DND-41 (cell line): ENCODE measurements around the gene YIPF1.

ENCODE experiments used
- CTCF ChIP-seq: IDR thresholded peaks from 2 replicates; pipeline ENCODE4 v1.5.1; 2012; ENCODE audit warnings: borderline replicate concordance, low read length, moderate library complexity, mild to moderate bottlenecking; ENCODE audit not compliant: poor library complexity, severe bottlenecking; ENCODE audit errors: extremely low read depth
- EZH2 ChIP-seq: IDR thresholded peaks from 3 replicates; pipeline ENCODE4 v1.6.1; 2012; ENCODE audit warnings: borderline replicate concordance, low read depth, mild to moderate bottlenecking, moderate library complexity, low read length, inconsistent platforms; ENCODE audit not compliant: severe bottlenecking

GRCh38 chr1:53891678-53892077, 2.1 kb upstream of the YIPF1 start:
- TF ChIP-seq CTCF (no peak), EZH2 (no peak)
